B cell (primary cell): ENCODE results near the gene HS3ST5. TPM values are rescaled to one million over a fixed set of nuclear protein-coding genes. Genes with fewer than 3 reads are reported as not detected.
"Not testable (repeated sequence)": the region's sequence is repeated elsewhere in the genome, so short reads cannot be mapped to it uniquely, and the experiment has no call there.

Experiments used
- ATAC-seq: fragments of 200-7000 bp; cut with Tn5 transposase; one replicate; pipeline ENCODE4 v1.10.0; 2021; ENCODE audit warnings: low read depth, mild to moderate bottlenecking, moderate number of reproducible peaks, moderate library complexity
- CTCF ChIA-PET: fragments of 350-600 bp; sonication (Branson Sonifier 250); formaldehyde crosslinking; loops from one replicate; lab custom pipeline; 2021; ENCODE audit warnings: antibody characterized with exemption, inconsistent platforms; lab: Charles Lee
- POLR2A ChIA-PET: fragments of 350-600 bp; sonication (Branson Sonifier 250); formaldehyde crosslinking; loops from one replicate; lab custom pipeline; 2021; ENCODE audit warnings: antibody characterized with exemption; lab: Charles Lee
- DNase-seq: peaks from one replicate; pipeline ENCODE4 v3.0.0; 2013
- H2AFZ ChIP-seq: 2 replicates; pipeline ENCODE4 v1.6.1; 2012; ENCODE audit warnings: mild to moderate bottlenecking, low read depth, low read length; ENCODE audit not compliant: insufficient read depth, poor library complexity, severe bottlenecking
- H3K27ac ChIP-seq, 2 donors: 1 replicate in 1 of 2; 2 replicates in 1 of 2; pipeline ENCODE4 v1.5.1; 2012 to 2013; ENCODE audit warnings: low read length in 2 of 2, mild to moderate bottlenecking in 2 of 2, moderate library complexity in 1 of 2
- H3K27me3 ChIP-seq, 4 experiments: fragments of 200-600 bp in 1 of 4; sonication (generic) in 1 of 4; replicated peaks in 1 of 4; 1 replicate in 2 of 4; 2 replicates in 2 of 4; pipeline versions ENCODE4 v1.6.1 to v1.7.0; 2013 to 2016; ENCODE audit warnings: low read length in 3 of 4, mild to moderate bottlenecking in 2 of 4, mixed read lengths in 1 of 4, moderate library complexity in 1 of 4; ENCODE audit not compliant: insufficient read depth in 4 of 4, control insufficient read depth in 3 of 4; ENCODE audit errors: control extremely low read depth in 1 of 4
- H3K36me3 ChIP-seq, 2 experiments: replicated peaks in 1 of 2; 1 replicate in 1 of 2; 2 replicates in 1 of 2; pipeline versions ENCODE4 v1.6.1 to v1.7.1; 2013; ENCODE audit warnings: low read length in 1 of 2; ENCODE audit not compliant: insufficient read depth in 2 of 2, control insufficient read depth in 1 of 2; ENCODE audit errors: control extremely low read depth in 1 of 2, extremely low read depth in 1 of 2
- H3K4me1 ChIP-seq, 2 donors: fragments of 200-600 bp in 1 of 2; sonication (generic) in 1 of 2; 1 replicate in 1 of 2; 2 replicates in 1 of 2; pipeline versions ENCODE4 v1.5.1 to v1.6.1; 2013 to 2017; ENCODE audit warnings: low read length in 2 of 2; ENCODE audit not compliant: control insufficient read depth in 2 of 2, insufficient read depth in 2 of 2
- H3K4me2 ChIP-seq: replicated peaks from 2 replicates; pipeline ENCODE3; 2012; ENCODE audit warnings: mild to moderate bottlenecking, low read depth, low read length; ENCODE audit not compliant: poor library complexity, severe bottlenecking
- H3K4me3 ChIP-seq, 5 experiments: fragments of 200-600 bp in 1 of 5; sonication (generic) in 1 of 5; 1 replicate in 3 of 5; 2 replicates in 2 of 5; pipeline versions ENCODE4 v1.5.1 to v1.7.0; 2011 to 2016; ENCODE audit warnings: low read length in 4 of 5, mild to moderate bottlenecking in 4 of 5, low read depth in 2 of 5, control low read depth in 1 of 5, moderate library complexity in 1 of 5; ENCODE audit not compliant: insufficient read depth in 1 of 5; ENCODE audit errors: control extremely low read depth in 1 of 5, extremely low read depth in 1 of 5
- H3K79me2 ChIP-seq: fragments of 200-600 bp; sonication (generic); one replicate; pipeline ENCODE4 v1.6.0; 2016; ENCODE audit warnings: low read length; ENCODE audit not compliant: control insufficient read depth, insufficient read depth
- H3K9ac ChIP-seq: fragments of 200-600 bp; sonication (generic); 2 replicates; pipeline ENCODE4 v1.6.1; 2017; ENCODE audit warnings: mild to moderate bottlenecking, low read length, moderate library complexity
- H3K9me3 ChIP-seq, 3 donors: one replicate each; pipeline versions ENCODE4 v1.6.1 to v1.7.1; 2013; ENCODE audit warnings: low read length in 2 of 3; ENCODE audit not compliant: control insufficient read depth in 2 of 3, insufficient read depth in 1 of 3; ENCODE audit errors: control extremely low read depth in 1 of 3
- H4K20me1 ChIP-seq: 2 replicates; pipeline ENCODE4 v1.6.0; 2012; ENCODE audit warnings: mild to moderate bottlenecking, low read length; ENCODE audit not compliant: insufficient read depth, control insufficient read depth, poor library complexity, severe bottlenecking
- H3K27ac Mint-ChIP-seq: one replicate; pipeline ENCODE4 v1.8.0; 2021; ENCODE audit warnings: mixed read lengths
- H3K27me3 Mint-ChIP-seq: one replicate; pipeline ENCODE4 v1.8.0; 2021; ENCODE audit warnings: mixed read lengths
- H3K4me1 Mint-ChIP-seq: one replicate; pipeline ENCODE4 v1.8.0; 2021; ENCODE audit warnings: mixed read lengths
- H3K4me3 Mint-ChIP-seq: one replicate; pipeline ENCODE4 v1.8.0; 2021; ENCODE audit warnings: mixed read lengths
- H3K9me3 Mint-ChIP-seq: one replicate; pipeline ENCODE4 v1.8.0; 2022; ENCODE audit warnings: mixed read lengths; ENCODE audit not compliant: insufficient read depth
- CTCF ChIP-seq: fragments of 200-600 bp; IDR thresholded peaks from one replicate; pipeline ENCODE4 v1.8.0; 2022; ENCODE audit warnings: antibody characterized with exemption, mild to moderate bottlenecking
- EZH2 ChIP-seq: IDR thresholded peaks from 2 replicates; pipeline ENCODE4 v1.6.1; 2012; ENCODE audit warnings: borderline replicate concordance, low read depth, mild to moderate bottlenecking, moderate library complexity, low read length; ENCODE audit not compliant: insufficient read depth, poor library complexity, severe bottlenecking
- WGBS: methylation state at CpG from one replicate; pipeline ENCODE4 v1.1.5; 2013; ENCODE audit warnings: missing lambda C conversion rate; ENCODE audit not compliant: insufficient coverage; 5-methylcytosine and 5-hydroxymethylcytosine counted together
- intact Hi-C: fragments of 100-400 bp; cut with micrococcal nuclease; formaldehyde crosslinking; loops from one replicate; pipeline ENCODE4 v1.10.0; 2022
- polyA plus RNA-seq: library from polyadenylated mRNA; depleted of rRNA; stranded (reverse); fragments of >200 nt; gene quantifications from 2 replicates; pipeline ENCODE4 v1.2.3, GENCODE V29; 2012
- total RNA-seq, 2 donors: library from RNA; stranded (reverse); fragments of 120-200 nt in 1 of 2; gene quantifications; 1 replicate in 1 of 2; 2 replicates in 1 of 2; pipeline versions ENCODE4 v1.2.3 to v1.2.4, GENCODE V29; 2013 to 2022

HS3ST5 gene
- total and polyA plus RNA-seq, 2 donors (not counting 1 experiment from before 2014, with no cell fraction given): not detected

- no CpG with 5 or more reads among the region's 3 CpGs for WGBS
- H3K27ac ChIP-seq: no peak overlapping the region
- H3K9ac ChIP-seq: no peak overlapping the region
- no peaks in the 10 kb centered on the region for H3K4me1 ChIP-seq
- H3K4me1 Mint-ChIP-seq: no peaks in the 10 kb centered on the region
- no peak overlapping the region for H3K4me3 Mint-ChIP-seq
- no peaks in the 10 kb centered on the region for H3K9me3 ChIP-seq
- no peak overlapping the region for H2AFZ ChIP-seq
- ATAC-seq (no peak), DNase-seq (no peak)
- no peaks in the 10 kb centered on the region for H3K36me3 ChIP-seq
- peaks cover 13% of the 10 kb centered on the region for H3K27me3 Mint-ChIP-seq
- no peaks in the 10 kb centered on the region for H4K20me1 ChIP-seq
- peaks cover 0 to 4% (median 0%) of the 10 kb centered on the region in 4 experiments for H3K27me3 ChIP-seq
- intact Hi-C loops: no loop called here
- CTCF ChIA-PET: no interaction called here
- H3K4me2 ChIP-seq: no peak overlapping the region
- H3K27ac Mint-ChIP-seq: no peak overlapping the region
- H3K79me2 ChIP-seq: no peaks in the 10 kb centered on the region
- no peaks in the 10 kb centered on the region for H3K9me3 Mint-ChIP-seq
- POLR2A ChIA-PET: no interaction called here
- H3K4me3 ChIP-seq: no peak overlapping the region
- no peak for TF ChIP-seq EZH2
- no peak for TF ChIP-seq CTCF
These were observed 261.8 kb downstream of the HS3ST5 start for GRCh38 chr6:114080891-114081510.

DNA sequence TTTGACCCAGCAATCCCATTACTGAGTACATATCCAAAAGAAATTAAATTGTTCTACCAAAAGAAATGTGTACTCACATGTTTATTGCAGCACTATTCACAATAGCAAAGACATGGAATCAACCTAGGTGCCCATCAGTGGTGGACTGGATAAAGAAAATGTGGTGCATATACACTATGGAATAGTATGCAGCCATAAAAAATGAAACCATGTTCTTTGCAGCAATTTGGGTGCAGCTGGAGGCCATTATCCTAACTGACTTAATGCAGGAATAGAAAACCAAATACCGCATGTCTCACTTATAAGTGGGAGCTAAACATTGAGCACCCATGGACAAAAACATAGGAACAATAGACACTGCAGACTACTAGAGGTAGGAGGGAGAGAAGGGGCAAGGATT is 262.4 kb downstream of the HS3ST5 start:
- H3K4me1 Mint-ChIP-seq, H3K9ac ChIP-seq, H2AFZ ChIP-seq, CTCF ChIA-PET, H3K4me2 ChIP-seq, H3K79me2 ChIP-seq, H3K9me3 Mint-ChIP-seq, H3K4me3 ChIP-seq, H3K9me3 ChIP-seq, intact Hi-C loops, H3K4me1 ChIP-seq, ATAC-seq, DNase-seq, H4K20me1 ChIP-seq, H3K27ac ChIP-seq, H3K27ac Mint-ChIP-seq, POLR2A ChIA-PET, H3K36me3 ChIP-seq, H3K4me3 Mint-ChIP-seq, H3K27me3 ChIP-seq: not testable (repeated sequence)
- H3K27me3 Mint-ChIP-seq: peaks cover 12% of the 10 kb centered on the region
- 100% methylated on average over 1 of the region's 1 CpG for WGBS
